Muscle layer of colon (tissue), 2 donors: Measurements from ENCODE around the gene BAG1.

Experiments
- H3K27ac ChIP-seq: one replicate; pipeline ENCODE4 v1.7.0; 2013; ENCODE audit warnings: low read depth, mild to moderate bottlenecking, low read length, moderate library complexity
- H3K27me3 ChIP-seq, 2 donors: one replicate each; pipeline ENCODE4 v1.7.0; 2013; ENCODE audit warnings: low read length in 2 of 2, mild to moderate bottlenecking in 2 of 2; ENCODE audit not compliant: insufficient read depth in 2 of 2, control insufficient read depth in 1 of 2
- H3K36me3 ChIP-seq: one replicate; pipeline ENCODE4 v1.7.0; 2013; ENCODE audit warnings: mild to moderate bottlenecking, low read length; ENCODE audit not compliant: insufficient read depth
- H3K4me1 ChIP-seq: one replicate; pipeline ENCODE4 v1.7.0; 2013; ENCODE audit warnings: mild to moderate bottlenecking, low read length; ENCODE audit not compliant: insufficient read depth
- H3K4me3 ChIP-seq, 2 donors: one replicate each; pipeline ENCODE4 v1.7.0; 2013; ENCODE audit warnings: low read length in 2 of 2, low read depth in 1 of 2, mild to moderate bottlenecking in 1 of 2, moderate library complexity in 1 of 2
- H3K9ac ChIP-seq: one replicate; pipeline ENCODE4 v1.7.0; 2013; ENCODE audit warnings: low read length
- H3K9me3 ChIP-seq: one replicate; pipeline ENCODE4 v1.7.0; 2013; ENCODE audit warnings: mild to moderate bottlenecking, low read length
- donor health status: abdominal sarcoma.
- donor health status: Adenocarcinoma of cecum.

The BAG1 gene

DNA sequence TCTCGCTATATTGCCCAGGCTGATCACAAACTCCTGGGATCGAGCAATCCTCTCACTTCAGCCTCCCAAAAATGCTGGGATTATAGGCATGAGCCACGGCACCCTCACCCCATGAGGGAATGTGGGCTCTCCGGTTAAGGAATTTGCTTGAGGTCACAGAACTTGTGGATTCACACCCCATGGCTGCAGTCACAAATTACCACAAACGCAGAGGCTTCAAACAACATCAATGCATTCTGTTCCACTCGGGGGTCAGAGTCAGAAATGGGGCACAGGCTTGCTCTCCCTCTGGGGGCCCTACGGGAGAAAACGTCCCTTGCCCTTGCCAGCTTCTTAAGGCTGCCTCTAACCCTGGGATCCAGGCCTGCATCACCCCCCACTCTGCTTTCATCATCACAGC, 36.8 kb downstream of the BAG1 start:
- Histone ChIP-seq H3K9me3 (no peaks in the 10 kb centered on the region), H3K27ac (no peak overlapping the region), H3K9ac (no peak overlapping the region), H3K4me1 (peaks cover 4% of the 10 kb centered on the region), H3K4me3 (no peak overlapping the region), H3K27me3 (no peaks in the 10 kb centered on the region), H3K36me3 (no peaks in the 10 kb centered on the region)

DNA sequence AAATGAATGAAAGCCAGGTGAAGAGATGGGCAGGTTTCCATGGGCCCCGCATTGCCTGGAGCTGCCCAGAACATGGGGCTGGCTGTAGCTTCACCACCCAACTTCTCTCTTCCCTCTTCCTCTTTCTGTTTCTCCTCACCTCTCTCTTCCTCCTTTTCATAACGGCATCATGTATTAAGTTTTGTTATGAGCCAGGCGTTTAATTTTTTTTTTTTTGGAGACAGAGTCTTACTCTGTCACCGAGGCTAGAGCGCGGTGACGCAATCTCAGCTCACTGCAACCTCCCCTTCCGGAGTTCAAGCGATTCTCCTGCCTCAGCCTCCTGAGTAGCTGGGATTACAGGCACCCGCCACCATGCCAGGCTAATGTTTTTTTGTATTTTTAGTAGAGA, 37.5 kb downstream of the BAG1 start:
- no peak overlapping the region for H3K27ac ChIP-seq
- H3K9ac ChIP-seq, result no peak overlapping the region

DNA sequence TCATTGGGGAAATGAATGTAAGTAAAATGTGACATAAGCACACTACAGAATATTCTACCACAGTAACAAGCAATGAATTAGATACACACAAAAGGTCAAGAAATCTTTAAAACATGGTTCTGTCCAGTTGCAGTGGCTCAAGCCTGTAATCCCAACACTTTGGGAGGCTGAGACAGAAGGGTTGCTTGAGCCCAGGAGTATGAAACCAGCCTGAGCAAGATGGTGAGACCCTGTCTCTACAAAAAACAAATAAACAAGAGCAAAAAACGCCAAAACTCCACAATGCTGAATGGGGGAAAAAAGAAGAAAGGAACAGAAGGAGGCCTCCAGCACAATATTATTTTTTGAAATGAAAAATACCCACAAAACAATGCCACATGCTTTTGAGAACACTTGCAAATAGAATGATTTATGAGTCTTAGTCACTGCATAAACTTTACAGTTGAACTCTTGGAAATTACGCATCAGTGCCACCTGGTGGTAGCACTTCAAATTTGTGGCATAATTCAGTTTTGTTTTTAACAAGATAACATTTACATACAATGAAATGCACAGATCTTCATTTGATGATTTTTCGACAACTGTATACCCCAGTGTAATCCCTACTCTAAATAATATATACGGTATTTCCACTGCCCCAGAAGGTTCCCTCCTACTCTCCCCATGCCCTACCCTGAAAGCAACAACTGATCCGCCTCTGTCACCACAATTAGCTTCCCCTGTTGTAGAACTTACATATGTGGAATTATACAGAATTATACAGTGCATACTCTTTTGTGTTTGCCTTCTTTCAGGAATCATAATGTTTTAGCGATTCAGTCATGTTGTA, 39.0 kb downstream of the BAG1 start:
- no peak overlapping the region for H3K4me3 ChIP-seq
- H3K9ac ChIP-seq, result no peak overlapping the region
- no peaks in the 10 kb centered on the region for H3K27me3 ChIP-seq
- no peak overlapping the region for H3K27ac ChIP-seq
- no peaks in the 10 kb centered on the region for H3K9me3 ChIP-seq
- H3K36me3 ChIP-seq, result no peaks in the 10 kb centered on the region
- H3K4me1 ChIP-seq, result peaks cover 4% of the 10 kb centered on the region

More for the DNA sequence above, 37.5 kb downstream of the BAG1 start:
- Histone ChIP-seq H3K9me3 (no peaks in the 10 kb centered on the region), H3K4me3 (no peak overlapping the region), H3K36me3 (no peaks in the 10 kb centered on the region), H3K4me1 (peaks cover 4% of the 10 kb centered on the region), H3K27me3 (no peaks in the 10 kb centered on the region)

GRCh38 chr9:33223696-33224095, 40.8 kb downstream of the BAG1 start:
- Histone ChIP-seq H3K36me3 (no peaks in the 10 kb centered on the region), H3K4me1 (peaks cover 4% of the 10 kb centered on the region), H3K9ac (no peak overlapping the region), H3K27ac (no peak overlapping the region), H3K4me3 (no peak overlapping the region), H3K27me3 (no peaks in the 10 kb centered on the region), H3K9me3 (no peaks in the 10 kb centered on the region)

DNA sequence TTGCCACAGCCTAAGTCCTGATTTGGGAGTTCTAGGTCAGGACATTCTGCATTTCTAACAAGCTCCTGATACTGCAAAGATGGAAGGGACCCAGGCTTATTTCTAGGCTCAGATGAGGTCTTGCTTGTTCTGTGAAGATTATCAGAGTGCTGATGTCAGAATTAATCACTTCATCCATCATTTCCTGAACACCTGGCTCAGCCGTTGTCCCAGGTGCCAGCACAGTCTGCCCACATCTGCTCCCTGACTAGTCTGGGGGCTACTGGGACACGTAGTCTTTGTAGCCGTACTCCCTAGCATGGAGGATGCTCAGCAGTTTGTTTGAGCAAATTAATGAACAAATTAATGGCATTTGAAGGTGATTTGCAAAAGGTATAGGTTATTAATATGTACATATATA, 42.5 kb downstream of the BAG1 start:
- Histone ChIP-seq H3K9me3 (no peaks in the 10 kb centered on the region), H3K4me1 (peaks cover 4% of the 10 kb centered on the region), H3K36me3 (no peaks in the 10 kb centered on the region), H3K27ac (no peak overlapping the region), H3K9ac (no peak overlapping the region), H3K27me3 (no peaks in the 10 kb centered on the region), H3K4me3 (no peak overlapping the region)

- peaks cover 4% of the 10 kb centered on the region for H3K4me1 ChIP-seq
- no peak overlapping the region for H3K9ac ChIP-seq
- H3K27me3 ChIP-seq, result no peaks in the 10 kb centered on the region
- no peak overlapping the region for H3K27ac ChIP-seq
- no peaks in the 10 kb centered on the region for H3K9me3 ChIP-seq
- H3K4me3 ChIP-seq, result no peak overlapping the region
- no peaks in the 10 kb centered on the region for H3K36me3 ChIP-seq
Observed at GRCh38 chr9:33221568-33221884, 43.0 kb downstream of the BAG1 start.

DNA sequence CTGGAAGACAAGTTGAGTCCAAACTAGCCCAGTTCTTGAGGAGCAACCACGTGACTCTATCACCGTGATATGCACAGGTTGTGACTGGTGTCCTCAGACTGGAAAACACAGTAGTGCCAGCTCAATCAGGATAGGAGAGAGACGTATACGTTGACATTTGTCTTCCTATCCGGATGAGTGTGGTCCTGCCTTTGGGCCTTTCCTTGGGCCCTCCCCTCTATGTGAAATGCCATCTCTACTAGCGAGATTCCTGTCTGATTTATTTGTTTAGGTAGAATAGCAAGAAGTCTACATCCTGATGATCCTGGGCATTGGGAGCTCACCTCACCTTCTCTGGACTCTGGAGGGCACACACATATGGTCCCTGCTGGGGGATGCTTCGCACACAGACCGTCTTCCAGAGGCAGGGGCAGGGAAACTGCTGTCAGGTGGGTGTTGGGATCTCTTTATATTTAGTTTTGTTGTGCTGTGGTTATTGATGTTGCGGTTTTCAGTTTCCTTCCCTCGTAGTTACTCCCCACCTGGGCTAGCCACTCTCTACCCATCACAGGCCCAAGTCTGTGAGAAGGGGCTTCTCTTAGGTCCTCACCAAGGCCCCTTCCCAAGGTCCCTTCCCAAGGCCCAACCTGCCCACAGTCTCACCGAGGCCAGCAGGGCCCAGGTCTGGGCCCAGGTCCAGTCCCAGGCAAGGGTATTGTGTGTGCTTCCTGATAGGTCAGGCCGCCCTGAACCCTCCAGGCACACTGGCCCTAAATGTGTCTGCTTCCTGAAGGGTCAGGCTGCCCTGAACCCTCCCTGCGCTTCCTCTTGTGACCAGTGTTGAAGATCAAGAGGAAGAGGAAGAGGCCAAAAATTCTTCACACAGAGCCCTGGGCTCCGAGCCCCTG, 43.6 kb downstream of the BAG1 start:
- Histone ChIP-seq H3K27ac (no peak overlapping the region), H3K27me3 (no peaks in the 10 kb centered on the region), H3K36me3 (no peaks in the 10 kb centered on the region), H3K9me3 (no peaks in the 10 kb centered on the region), H3K4me3 (no peak overlapping the region), H3K4me1 (peaks cover 4% of the 10 kb centered on the region), H3K9ac (no peak overlapping the region)

- H3K4me3 ChIP-seq, result no peak overlapping the region
- H3K27ac ChIP-seq, result no peak overlapping the region
- H3K9ac ChIP-seq, result no peak overlapping the region
- H3K27me3 ChIP-seq, result no peaks in the 10 kb centered on the region
- H3K4me1 ChIP-seq, result no peaks in the 10 kb centered on the region
- no peaks in the 10 kb centered on the region for H3K9me3 ChIP-seq
- H3K36me3 ChIP-seq, result no peaks in the 10 kb centered on the region
Observed at GRCh38 chr9:33211695-33212393, 52.7 kb downstream of the BAG1 start.

- H3K9ac ChIP-seq, result no peak overlapping the region
- H3K27ac ChIP-seq, result no peak overlapping the region
- no peak overlapping the region for H3K4me3 ChIP-seq
- H3K9me3 ChIP-seq, result no peaks in the 10 kb centered on the region
- H3K4me1 ChIP-seq, result no peaks in the 10 kb centered on the region
- H3K27me3 ChIP-seq, result no peaks in the 10 kb centered on the region
- H3K36me3 ChIP-seq, result no peaks in the 10 kb centered on the region
Observed at GRCh38 chr9:33210006-33210715, 54.3 kb downstream of the BAG1 start.

- H3K27me3 ChIP-seq, result no peaks in the 10 kb centered on the region
- H3K4me1 ChIP-seq, result no peaks in the 10 kb centered on the region
- H3K9me3 ChIP-seq, result no peaks in the 10 kb centered on the region
- H3K4me3 ChIP-seq, result no peak overlapping the region
- no peak overlapping the region for H3K9ac ChIP-seq
- no peak overlapping the region for H3K27ac ChIP-seq
- no peaks in the 10 kb centered on the region for H3K36me3 ChIP-seq
Observed at GRCh38 chr9:33209394-33209793, 55.1 kb downstream of the BAG1 start.
